NK-92 treated with Interleukin-12 subunit alpha and Interleukin-12 subunit beta, amount 100 ng/mL, for 24 hours (cell line): ENCODE data around the gene ELK3.
"Not testable (repeated sequence)": the region's sequence is repeated elsewhere in the genome, so short reads cannot be mapped to it uniquely, and the experiment has no call there.

Experiments used
- DNase-seq: peaks from one replicate; lab custom pipeline; 2025; lab: John Stamatoyannopoulos, UW

The ELK3 gene

GRCh38 chr12:96310067-96310466, 115.9 kb downstream of the ELK3 start:
- no peak for DNase-seq

GRCh38 chr12:96311191-96311590, 117.0 kb downstream of the ELK3 start:
- DNase-seq, result no peak

- DNase-seq, result no peak
These were observed 119.4 kb downstream of the ELK3 start for GRCh38 chr12:96313606-96314005.

DNA sequence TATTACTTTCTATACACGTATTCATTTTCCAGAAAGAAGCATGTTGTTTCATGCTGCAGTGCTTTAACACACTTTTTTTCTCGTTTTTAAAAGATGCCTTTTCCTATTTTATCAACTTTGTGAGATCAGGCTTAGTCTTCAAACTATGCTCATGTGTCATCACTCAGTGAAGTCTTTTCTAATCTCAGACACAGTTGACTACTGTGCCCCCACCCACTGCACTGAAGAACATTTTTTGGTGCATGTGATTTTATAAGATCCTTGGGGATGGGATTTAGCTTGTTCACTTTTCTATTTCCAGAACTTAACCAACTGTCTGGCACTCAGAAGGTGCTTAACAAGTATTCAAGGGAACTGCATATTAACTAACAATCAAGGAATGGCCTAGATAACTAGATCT, 120.5 kb downstream of the ELK3 start:
- DNase-seq, result no peak

DNA sequence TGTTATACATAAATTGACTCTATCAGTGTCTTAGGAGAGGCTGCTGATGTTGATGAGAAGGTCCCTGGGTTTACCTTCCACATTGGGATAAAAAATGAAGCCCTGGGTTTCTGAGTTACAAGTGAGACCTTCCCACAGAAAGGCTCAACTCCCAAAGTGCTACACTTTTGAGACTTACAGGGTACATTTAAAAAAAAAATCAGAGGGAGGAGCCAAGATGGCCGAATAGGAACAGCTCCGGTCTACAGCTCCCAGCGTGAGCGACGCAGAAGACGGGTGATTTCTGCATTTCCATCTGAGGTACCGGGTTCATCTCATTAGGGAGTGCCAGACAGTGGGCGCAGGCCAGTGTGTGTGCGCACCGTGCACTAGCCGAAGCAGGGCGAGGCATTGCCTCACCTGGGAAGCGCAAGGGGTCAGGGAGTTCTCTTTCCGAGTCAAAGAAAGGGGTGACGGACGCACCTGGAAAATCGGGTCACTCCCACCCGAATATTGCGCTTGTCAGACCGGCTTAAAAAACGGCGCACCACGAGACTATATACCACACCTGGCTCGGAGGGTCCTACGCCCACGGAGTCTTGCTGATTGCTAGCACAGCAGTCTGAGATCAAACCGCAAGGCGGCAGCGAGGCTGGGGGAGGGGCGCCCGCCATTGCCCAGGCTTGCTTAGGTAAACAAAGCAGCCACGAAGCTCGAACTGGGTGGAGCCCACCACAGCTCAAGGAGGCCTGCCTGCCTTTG, 121.7 kb downstream of the ELK3 start:
- not testable (repeated sequence) for DNase-seq

- DNase-seq, result not testable (repeated sequence)
These were observed 123.6 kb downstream of the ELK3 start for GRCh38 chr12:96317801-96318200.
